ENCODE results near the gene GAREM2.

DNA sequence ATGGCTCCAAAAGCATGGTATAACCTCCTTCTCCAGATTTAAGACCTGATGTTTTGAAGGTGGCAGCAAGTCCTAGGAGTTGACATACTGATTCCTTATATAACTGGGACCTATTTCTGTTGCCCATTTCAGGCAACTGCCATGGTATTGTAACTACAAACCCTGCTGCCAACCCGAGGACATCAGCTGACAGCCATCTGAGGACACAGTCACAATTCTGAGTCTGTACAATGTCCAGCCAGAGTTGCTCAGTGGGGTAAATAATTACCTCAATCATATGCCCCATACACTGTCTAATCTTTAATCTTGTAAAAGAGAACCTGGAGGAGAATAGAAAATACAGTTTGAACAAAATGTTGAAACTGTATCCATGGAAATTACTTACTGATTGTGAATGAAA lies 8.7 kb upstream of the GAREM2 start:
- TF ChIP-seq POLR2A (IDR thresholded peaks at IDR 0.05) = no peak
- TF ChIP-seq, protein P1, sequence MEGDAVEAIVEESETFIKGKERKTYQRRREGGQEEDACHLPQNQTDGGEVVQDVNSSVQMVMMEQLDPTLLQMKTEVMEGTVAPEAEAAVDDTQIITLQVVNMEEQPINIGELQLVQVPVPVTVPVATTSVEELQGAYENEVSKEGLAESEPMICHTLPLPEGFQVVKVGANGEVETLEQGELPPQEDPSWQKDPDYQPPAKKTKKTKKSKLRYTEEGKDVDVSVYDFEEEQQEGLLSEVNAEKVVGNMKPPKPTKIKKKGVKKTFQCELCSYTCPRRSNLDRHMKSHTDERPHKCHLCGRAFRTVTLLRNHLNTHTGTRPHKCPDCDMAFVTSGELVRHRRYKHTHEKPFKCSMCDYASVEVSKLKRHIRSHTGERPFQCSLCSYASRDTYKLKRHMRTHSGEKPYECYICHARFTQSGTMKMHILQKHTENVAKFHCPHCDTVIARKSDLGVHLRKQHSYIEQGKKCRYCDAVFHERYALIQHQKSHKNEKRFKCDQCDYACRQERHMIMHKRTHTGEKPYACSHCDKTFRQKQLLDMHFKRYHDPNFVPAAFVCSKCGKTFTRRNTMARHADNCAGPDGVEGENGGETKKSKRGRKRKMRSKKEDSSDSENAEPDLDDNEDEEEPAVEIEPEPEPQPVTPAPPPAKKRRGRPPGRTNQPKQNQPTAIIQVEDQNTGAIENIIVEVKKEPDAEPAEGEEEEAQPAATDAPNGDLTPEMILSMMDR (IDR thresholded peaks at IDR 0.05 in 4 of 5, conservative IDR thresholded peaks at IDR 0.05 in 1 of 5) = no peak

Measured in gastrocnemius medialis (tissue), 4 donors.